ENCODE measurements around the gene KCMF1. TPM values are rescaled to one million over a fixed set of nuclear protein-coding genes. Genes with fewer than 3 reads are reported as not detected.

Gene KCMF1
- total RNA-seq, 1 experiment from 2014 or later, result 163 TPM

DNA sequence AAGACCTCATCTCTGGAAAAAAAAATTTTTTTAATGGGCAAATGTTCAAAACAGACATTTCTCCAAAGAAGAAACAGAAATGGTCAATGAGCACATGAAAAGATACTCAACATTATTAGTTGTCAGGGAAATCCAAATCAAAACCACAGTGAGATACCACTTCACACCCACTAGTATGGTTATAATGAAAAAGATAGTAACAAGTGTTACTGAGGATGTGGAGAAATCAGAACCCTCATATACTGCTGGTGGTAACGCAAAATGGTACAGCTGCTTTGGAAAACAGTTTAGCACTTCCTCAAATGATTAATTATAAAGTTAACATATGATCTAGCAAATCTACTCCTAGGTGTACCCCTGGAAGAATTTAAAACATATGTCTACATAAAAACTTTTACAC lies 133.3 kb downstream of the KCMF1 start:
- Histone ChIP-seq H3K36me3 (ENCODE audit: control insufficient read depth, insufficient read depth, low read length) (no peaks in the 10 kb centered on the region), H3K27ac (ENCODE audit: low read length) (no peak overlapping the region), H3K4me1 (ENCODE audit: control insufficient read depth, insufficient read depth, low read length) (no peaks in the 10 kb centered on the region), H3K9me3 (ENCODE audit: control insufficient read depth, insufficient read depth, low read depth, low read length) (no peaks in the 10 kb centered on the region), H3K27me3 (ENCODE audit: control insufficient read depth, insufficient read depth, low read length) (no peaks in the 10 kb centered on the region), H3K4me3 (ENCODE audit: low read depth in 2 of 2, low read length in 2 of 2) (no peak overlapping the region)
- TF ChIP-seq TCF7L2 (IDR thresholded peaks at IDR 0.05; ENCODE audit: low read depth, low read length) (no peak), SIN3A (IDR thresholded peaks at IDR 0.05; ENCODE audit: borderline replicate concordance, insufficient read depth, low read depth, low read length) (no peak), POLR2AphosphoS5 (IDR thresholded peaks at IDR 0.05; ENCODE audit: low read depth, low read length) (no peak)
- TF ChIP-seq, protein P1, sequence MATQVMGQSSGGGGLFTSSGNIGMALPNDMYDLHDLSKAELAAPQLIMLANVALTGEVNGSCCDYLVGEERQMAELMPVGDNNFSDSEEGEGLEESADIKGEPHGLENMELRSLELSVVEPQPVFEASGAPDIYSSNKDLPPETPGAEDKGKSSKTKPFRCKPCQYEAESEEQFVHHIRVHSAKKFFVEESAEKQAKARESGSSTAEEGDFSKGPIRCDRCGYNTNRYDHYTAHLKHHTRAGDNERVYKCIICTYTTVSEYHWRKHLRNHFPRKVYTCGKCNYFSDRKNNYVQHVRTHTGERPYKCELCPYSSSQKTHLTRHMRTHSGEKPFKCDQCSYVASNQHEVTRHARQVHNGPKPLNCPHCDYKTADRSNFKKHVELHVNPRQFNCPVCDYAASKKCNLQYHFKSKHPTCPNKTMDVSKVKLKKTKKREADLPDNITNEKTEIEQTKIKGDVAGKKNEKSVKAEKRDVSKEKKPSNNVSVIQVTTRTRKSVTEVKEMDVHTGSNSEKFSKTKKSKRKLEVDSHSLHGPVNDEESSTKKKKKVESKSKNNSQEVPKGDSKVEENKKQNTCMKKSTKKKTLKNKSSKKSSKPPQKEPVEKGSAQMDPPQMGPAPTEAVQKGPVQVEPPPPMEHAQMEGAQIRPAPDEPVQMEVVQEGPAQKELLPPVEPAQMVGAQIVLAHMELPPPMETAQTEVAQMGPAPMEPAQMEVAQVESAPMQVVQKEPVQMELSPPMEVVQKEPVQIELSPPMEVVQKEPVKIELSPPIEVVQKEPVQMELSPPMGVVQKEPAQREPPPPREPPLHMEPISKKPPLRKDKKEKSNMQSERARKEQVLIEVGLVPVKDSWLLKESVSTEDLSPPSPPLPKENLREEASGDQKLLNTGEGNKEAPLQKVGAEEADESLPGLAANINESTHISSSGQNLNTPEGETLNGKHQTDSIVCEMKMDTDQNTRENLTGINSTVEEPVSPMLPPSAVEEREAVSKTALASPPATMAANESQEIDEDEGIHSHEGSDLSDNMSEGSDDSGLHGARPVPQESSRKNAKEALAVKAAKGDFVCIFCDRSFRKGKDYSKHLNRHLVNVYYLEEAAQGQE (IDR thresholded peaks at IDR 0.05; ENCODE audit: insufficient read depth in 1 of 2, low read depth in 2 of 2, low read length in 1 of 2), result no peak
- TF ChIP-seq, protein P2, sequence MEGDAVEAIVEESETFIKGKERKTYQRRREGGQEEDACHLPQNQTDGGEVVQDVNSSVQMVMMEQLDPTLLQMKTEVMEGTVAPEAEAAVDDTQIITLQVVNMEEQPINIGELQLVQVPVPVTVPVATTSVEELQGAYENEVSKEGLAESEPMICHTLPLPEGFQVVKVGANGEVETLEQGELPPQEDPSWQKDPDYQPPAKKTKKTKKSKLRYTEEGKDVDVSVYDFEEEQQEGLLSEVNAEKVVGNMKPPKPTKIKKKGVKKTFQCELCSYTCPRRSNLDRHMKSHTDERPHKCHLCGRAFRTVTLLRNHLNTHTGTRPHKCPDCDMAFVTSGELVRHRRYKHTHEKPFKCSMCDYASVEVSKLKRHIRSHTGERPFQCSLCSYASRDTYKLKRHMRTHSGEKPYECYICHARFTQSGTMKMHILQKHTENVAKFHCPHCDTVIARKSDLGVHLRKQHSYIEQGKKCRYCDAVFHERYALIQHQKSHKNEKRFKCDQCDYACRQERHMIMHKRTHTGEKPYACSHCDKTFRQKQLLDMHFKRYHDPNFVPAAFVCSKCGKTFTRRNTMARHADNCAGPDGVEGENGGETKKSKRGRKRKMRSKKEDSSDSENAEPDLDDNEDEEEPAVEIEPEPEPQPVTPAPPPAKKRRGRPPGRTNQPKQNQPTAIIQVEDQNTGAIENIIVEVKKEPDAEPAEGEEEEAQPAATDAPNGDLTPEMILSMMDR (IDR thresholded peaks at IDR 0.05), result no peak
- intact Hi-C loops (cut with micrococcal nuclease; ENCODE audit: unreplicated experiment) (no loop called here), in situ Hi-C loops (cut with HindIII; ENCODE audit: low pct_unique_long_range_greater_than_20kb, low sequenced_read_pairs) (no loop called here)
- ATAC-seq (no peak), DNase-seq (ENCODE audit: low read depth, low spot score) (no peak)
- CTCF ChIA-PET, result no interaction called here
- no TSS peak for BruUV-seq (replicated peaks)
- POLR2A ChIA-PET, result no interaction called here

DNA sequence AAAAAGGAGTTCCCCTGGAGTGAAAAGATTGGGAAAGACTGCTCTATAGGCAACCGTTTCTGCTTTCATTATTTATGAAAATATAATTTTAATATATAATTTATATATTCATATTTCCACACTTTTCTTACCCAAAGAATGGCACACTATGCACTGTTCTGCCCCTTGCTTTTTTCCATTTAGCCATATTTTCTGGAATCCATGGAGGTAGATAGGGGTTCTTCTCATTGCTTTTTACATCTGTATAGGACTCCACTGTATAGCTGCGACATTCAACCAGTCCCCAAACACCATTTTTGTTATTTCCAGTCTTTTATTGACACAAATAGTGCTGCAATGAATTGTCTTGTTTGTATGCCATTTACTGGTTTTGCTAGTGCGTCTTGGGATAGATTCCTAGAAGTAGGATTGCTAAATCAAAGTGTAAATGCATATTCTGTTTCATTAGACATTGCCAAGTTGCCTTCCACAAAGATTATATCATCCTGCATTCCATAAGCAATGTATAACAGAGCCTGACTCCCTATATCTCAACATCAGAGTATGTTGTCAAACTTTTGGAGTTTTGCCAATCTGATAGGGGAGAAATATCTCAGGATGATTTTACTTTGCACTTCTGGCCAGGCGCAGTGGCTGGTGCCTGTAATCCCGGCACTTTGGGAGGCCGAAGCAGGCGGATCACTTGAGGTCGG lies 135.7 kb downstream of the KCMF1 start:
- intact Hi-C loops (cut with micrococcal nuclease; ENCODE audit: unreplicated experiment) (no loop called here), in situ Hi-C loops (cut with HindIII; ENCODE audit: low pct_unique_long_range_greater_than_20kb, low sequenced_read_pairs) (no loop called here)
- POLR2A ChIA-PET, result interaction anchor here (0.5 kb wide), 1 partner anchor 134 kb away, joined by 7 read pairs; no protein-coding TSS in a partner anchor
- TF ChIP-seq POLR2AphosphoS5 (IDR thresholded peaks at IDR 0.05; ENCODE audit: low read depth, low read length) (no peak), TCF7L2 (IDR thresholded peaks at IDR 0.05; ENCODE audit: low read depth, low read length) (no peak)
- Histone ChIP-seq H3K4me1 (ENCODE audit: control insufficient read depth, insufficient read depth, low read length) (no peaks in the 10 kb centered on the region), H3K27ac (ENCODE audit: low read length) (no peak overlapping the region), H3K4me3 (ENCODE audit: low read depth in 2 of 2, low read length in 2 of 2) (no peak overlapping the region), H3K36me3 (ENCODE audit: control insufficient read depth, insufficient read depth, low read length) (no peaks in the 10 kb centered on the region), H3K9me3 (ENCODE audit: control insufficient read depth, insufficient read depth, low read depth, low read length) (no peaks in the 10 kb centered on the region), H3K27me3 (ENCODE audit: control insufficient read depth, insufficient read depth, low read length) (no peaks in the 10 kb centered on the region)
- ATAC-seq, result peak; percentile 58; the same call in 1 of the 2 replicates
- BruUV-seq (replicated peaks), result no TSS peak
- no peak for DNase-seq (ENCODE audit: low read depth, low spot score)
- CTCF ChIA-PET, result no interaction called here

Other genes starting within 250 kb of the KCMF1 start
- 1.7 TPM for gene TRABD2A, start 90.1 kb upstream of the KCMF1 start, total RNA-seq (2021; ENCODE audit: unreplicated experiment)
- gene TMSB10, start 65.5 kb upstream of the KCMF1 start, total RNA-seq (2021; ENCODE audit: unreplicated experiment), result 1,916 TPM
- gene TCF7L1, start 162.2 kb downstream of the KCMF1 start, total RNA-seq (2021; ENCODE audit: unreplicated experiment), result 30.4 TPM